HG03066 (cell line): ENCODE data around the gene EBF4.
"Not testable (repeated sequence)": the region's sequence is repeated elsewhere in the genome, so short reads cannot be mapped to it uniquely, and the experiment has no call there.

Experiments
- ATAC-seq: cut with Tn5 transposase; IDR thresholded peaks from one replicate; pipeline ENCODE4 v1.9.1; 2021; ENCODE audit warnings: low read depth; ENCODE audit not compliant: unreplicated experiment

EBF4 gene

GRCh38 chr20:2672446-2672845 is 20.1 kb upstream of the EBF4 start:
- ATAC-seq = no peak

GRCh38 chr20:2673453-2673852 is 19.1 kb upstream of the EBF4 start:
- no peak for ATAC-seq

GRCh38 chr20:2680046-2680445 is 12.5 kb upstream of the EBF4 start:
- no peak for ATAC-seq

- not testable (repeated sequence) for ATAC-seq
Observed at GRCh38 chr20:2682040-2682439, 10.5 kb upstream of the EBF4 start.

- not testable (repeated sequence) for ATAC-seq
Observed at GRCh38 chr20:2684817-2685216, 7.8 kb upstream of the EBF4 start.

GRCh38 chr20:2687514-2687913 is 5.1 kb upstream of the EBF4 start:
- no peak for ATAC-seq

- no peak for ATAC-seq
Observed at GRCh38 chr20:2688041-2688591, 4.5 kb upstream of the EBF4 start.

GRCh38 chr20:2690213-2690612 is 2.4 kb upstream of the EBF4 start:
- ATAC-seq = no peak

- ATAC-seq = no peak
Observed at GRCh38 chr20:2690718-2691117, 1.9 kb upstream of the EBF4 start.

- ATAC-seq = no peak
Observed at GRCh38 chr20:2691127-2691526, 1.5 kb upstream of the EBF4 start.

GRCh38 chr20:2691663-2692035 is 931 bp upstream of the EBF4 start:
- ATAC-seq = no peak

- ATAC-seq = no peak
Observed at GRCh38 chr20:2692886-2693285, 306 bp downstream of the EBF4 start.

GRCh38 chr20:2693286-2694007 is 867 bp downstream of the EBF4 start:
- ATAC-seq = no peak

- no peak for ATAC-seq
Observed at GRCh38 chr20:2694008-2694471, 1.5 kb downstream of the EBF4 start.

- no peak for ATAC-seq
Observed at GRCh38 chr20:2694519-2694918, 1.9 kb downstream of the EBF4 start.

- no peak for ATAC-seq
Observed at GRCh38 chr20:2695206-2695983, 2.8 kb downstream of the EBF4 start.

GRCh38 chr20:2695984-2696525 is 3.5 kb downstream of the EBF4 start:
- ATAC-seq = not testable (repeated sequence)

GRCh38 chr20:2696646-2697045 is 4.1 kb downstream of the EBF4 start:
- no peak for ATAC-seq

GRCh38 chr20:2697768-2698167 is 5.2 kb downstream of the EBF4 start:
- ATAC-seq = no peak

GRCh38 chr20:2698186-2698817 is 5.7 kb downstream of the EBF4 start:
- ATAC-seq = no peak

GRCh38 chr20:2698912-2699311 is 6.3 kb downstream of the EBF4 start:
- no peak for ATAC-seq
